ENCODE data around the gene FAM89B. TPM values are rescaled to one million over a fixed set of nuclear protein-coding genes. Genes with fewer than 3 reads are reported as not detected.

FAM89B gene
- polyA plus RNA-seq, 1 experiment: 28.8 TPM

GRCh38 chr11:65575568-65576231 is 3.4 kb downstream of the FAM89B start, which contains the start of gene EHBP1L1:
EHBP1L1 (plus strand) TSS chr11:65576053; CDS start chr11:65576303, 250 bp downstream.
- CTCF ChIA-PET: interaction anchor here (1.5 to 2.3 kb wide), 2 partner anchors 18 to 35 kb away, joined by 7 to 8 read pairs; no protein-coding TSS in a partner anchor
- POLR2A ChIA-PET: interaction anchor here (0.6 to 1.2 kb wide), 3 partner anchors 31 to 144 kb away, joined by 3 to 5 read pairs (median 3); partner anchors contain the start of gene PCNX3

GRCh38 chr11:65576232-65576866 is 4.0 kb downstream of the FAM89B start:
- POLR2A ChIA-PET: interaction anchor here (0.6 to 1.1 kb wide), 4 partner anchors 17 to 143 kb away, joined by 3 to 5 read pairs (median 3); no protein-coding TSS in a partner anchor
- DNase-seq (ENCODE audit: low read depth, low spot score): no peak
- CTCF ChIA-PET: interaction anchor here (0.6 to 2.3 kb wide), 3 partner anchors 18 to 271 kb away, joined by 3 to 17 read pairs (median 8); no protein-coding TSS in a partner anchor

More at GRCh38 chr11:65575568-65576231, 3.4 kb downstream of the FAM89B start, which contains the start of gene EHBP1L1:
- Histone ChIP-seq H3K27ac (ENCODE audit: low read depth, low read length) (peak within 1 kb of the TSS; percentile 39), H3K4me3 (ENCODE audit: low read depth, low read length) (peak within 1 kb of the TSS; percentile 65), H3K27me3 (ENCODE audit: control insufficient read depth, insufficient read depth, low read length) (no peaks in the 10 kb centered on the region), H3K9me3 (ENCODE audit: control insufficient read depth, insufficient read depth, low read length) (no peaks in the 10 kb centered on the region; the same call in 1 of the 2 replicates)
- no peak for DNase-seq (ENCODE audit: low read depth, low spot score)
- TF ChIP-seq CTCF (IDR thresholded peaks at IDR 0.05; ENCODE audit: low read depth, low read length): no peak

GRCh38 chr11:65576867-65577755 is 4.8 kb downstream of the FAM89B start:
- H3K27ac ChIP-seq (ENCODE audit: low read depth, low read length): peak overlapping the region; percentile 47
- H3K4me3 ChIP-seq (ENCODE audit: low read depth, low read length): peak overlapping the region; percentile 65
- no peak for DNase-seq (ENCODE audit: low read depth, low spot score)
- H3K27me3 ChIP-seq (ENCODE audit: control insufficient read depth, insufficient read depth, low read length): no peaks in the 10 kb centered on the region
- POLR2A ChIA-PET: interaction anchor here (0.6 to 1.2 kb wide), 5 partner anchors 17 to 75 kb away, joined by 3 to 5 read pairs (median 3); partner anchors contain the start of gene KCNK7
- no peak for TF ChIP-seq CTCF (IDR thresholded peaks at IDR 0.05; ENCODE audit: low read depth, low read length)
- H3K9me3 ChIP-seq (ENCODE audit: control insufficient read depth, insufficient read depth, low read length): no peaks in the 10 kb centered on the region
- CTCF ChIA-PET: interaction anchor here (0.6 to 2.3 kb wide), 3 partner anchors 17 to 270 kb away, joined by 3 to 17 read pairs (median 8); no protein-coding TSS in a partner anchor

More at GRCh38 chr11:65576232-65576866, 4.0 kb downstream of the FAM89B start:
- TF ChIP-seq CTCF (IDR thresholded peaks at IDR 0.05; ENCODE audit: low read depth, low read length): no peak
- peak overlapping the region; percentile 65 for H3K4me3 ChIP-seq (ENCODE audit: low read depth, low read length)
- H3K27ac ChIP-seq (ENCODE audit: low read depth, low read length): peak overlapping the region; percentile 21
- no peaks in the 10 kb centered on the region for H3K9me3 ChIP-seq (ENCODE audit: control insufficient read depth, insufficient read depth, low read length)
- no peaks in the 10 kb centered on the region for H3K27me3 ChIP-seq (ENCODE audit: control insufficient read depth, insufficient read depth, low read length)

- peak overlapping the region; percentile 65 for H3K4me3 ChIP-seq (ENCODE audit: low read depth, low read length)
- ChIA-PET POLR2A (interaction anchor here (1.1 to 1.2 kb wide), 2 partner anchors 16 to 37 kb away, joined by 3 read pairs; no protein-coding TSS in a partner anchor), CTCF (interaction anchor here (1.0 to 1.9 kb wide), 2 partner anchors 12 to 16 kb away, joined by 5 to 17 read pairs; no protein-coding TSS in a partner anchor)
- no peaks in the 10 kb centered on the region for H3K27me3 ChIP-seq (ENCODE audit: control insufficient read depth, insufficient read depth, low read length)
- no peaks in the 10 kb centered on the region for H3K9me3 ChIP-seq (ENCODE audit: control insufficient read depth, insufficient read depth, low read length)
- no peak for TF ChIP-seq CTCF (IDR thresholded peaks at IDR 0.05; ENCODE audit: low read depth, low read length)
- H3K27ac ChIP-seq (ENCODE audit: low read depth, low read length): peak overlapping the region; percentile 47
- DNase-seq (ENCODE audit: low read depth, low spot score): no peak
Observed at GRCh38 chr11:65577756-65578109, 5.4 kb downstream of the FAM89B start.
